ENCODE results near the gene BICDL2.
"Not testable (repeated sequence)": the region's sequence is repeated elsewhere in the genome, so short reads cannot be mapped to it uniquely, and the experiment has no call there.

DNA sequence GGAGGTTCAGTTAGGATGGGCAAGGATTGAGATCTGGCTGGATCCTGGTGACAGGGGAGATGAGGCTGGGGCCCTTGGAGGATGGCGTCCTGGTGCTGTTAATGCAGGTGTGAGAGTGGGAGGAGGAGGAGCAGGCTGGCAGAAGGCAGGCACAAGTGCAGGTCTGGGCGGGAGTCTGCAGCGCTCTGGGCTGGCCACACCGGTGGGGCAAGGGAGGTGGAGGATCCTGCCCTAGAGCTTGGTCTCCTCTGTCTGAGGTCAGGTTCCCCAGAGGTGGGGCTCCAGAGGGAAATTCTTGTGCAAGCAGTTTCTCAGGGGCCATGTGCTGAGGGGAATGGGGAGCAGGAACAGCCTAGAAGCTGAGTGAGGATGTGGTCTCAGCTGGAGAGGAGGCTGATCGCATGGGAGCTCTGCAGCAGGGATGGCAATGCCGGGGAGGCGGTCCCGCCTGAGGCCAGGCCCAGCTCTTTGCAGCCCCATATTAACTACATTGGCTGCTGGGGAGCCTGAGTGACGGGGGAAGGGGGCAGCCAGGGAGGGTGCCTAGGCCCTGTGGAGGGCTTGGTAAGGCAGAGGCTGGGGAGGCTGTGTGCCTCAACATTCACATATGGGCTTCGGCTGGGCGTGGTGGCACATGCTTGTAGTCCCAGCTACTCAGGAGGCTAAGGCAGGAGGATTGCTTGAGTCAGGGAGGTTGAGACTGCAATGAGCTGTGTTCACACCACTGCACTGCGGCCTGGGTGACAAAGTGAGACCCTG, 16.0 kb upstream of the BICDL2 start:
- not testable (repeated sequence) for TF ChIP-seq NFRKB (IDR thresholded peaks at IDR 0.05); CTBP1 (IDR thresholded peaks at IDR 0.05; ENCODE audit: borderline replicate concordance); ELF4 (IDR thresholded peaks at IDR 0.05); ZNF384 (IDR thresholded peaks at IDR 0.05); BHLHE40 (IDR thresholded peaks at IDR 0.05; ENCODE audit: borderline replicate concordance); L3MBTL2 (conservative IDR thresholded peaks at IDR 0.05)
